Uterus (tissue), 4 donors: ENCODE measurements around the gene BORCS6. TPM values are rescaled to one million over a fixed set of nuclear protein-coding genes. Genes with fewer than 3 reads are reported as not detected.

Source experiments
- microRNA counts, 2 donors: library from miRNA; unstranded; fragments of <30 nt; microRNA quantifications; one replicate each; lab custom pipeline; 2016 to 2017
- microRNA-seq: library from miRNA; unstranded; fragments of <30 nt; microRNA quantifications from one replicate; pipeline ENCODE4, GENCODE V29; 2016; ENCODE audit warnings: borderline microRNAs expressed, borderline replicate concordance
- total RNA-seq, 4 donors: library from RNA; depleted of rRNA in 3 of 4; stranded (reverse); fragments of >200 nt in 3 of 4; gene quantifications; one replicate each; pipeline versions ENCODE4 v1.1.0 to v1.2.4, GENCODE V29; 2014 to 2023
- donor health status: DM: yes; HTN: yes; CAD: no.

BORCS6 gene
- total RNA-seq, 4 donors from 2014 or later = under 0.01 to 9.0 (median 6.1) TPM

MicroRNA genes within 50 kb of the gene (microRNA counts, 767-probe panel; counts per million panel counts)
- 0 counts per million in 2 donors for microRNA hsa-miR-4521 (lab: Ali Mortazavi, UCI)

Small RNAs within 50 kb of the gene (microRNA-seq; reads per million reads assigned to microRNA genes)
- gene MIR4521 (1.5 reads per million), gene MIR6883 (not detected)

Other genes starting within 250 kb of the BORCS6 start
- gene GUCY2D, start 187.6 kb downstream of the BORCS6 start, total RNA-seq = under 1 TPM in 1 of 4 donors, not detected in 3; 0.14 TPM
- gene ALOX15B, start 151.1 kb downstream of the BORCS6 start, total RNA-seq = 1 to 10 TPM in 1 of 4 donors, under 1 TPM in 2, not detected in 1; 0.14 to 1.5 (median 0.24) TPM
- gene ALOX12B, start 102.5 kb downstream of the BORCS6 start, total RNA-seq = not detected
- gene ALOXE3, start 71.7 kb downstream of the BORCS6 start, total RNA-seq = under 1 TPM in 1 of 4 donors, not detected in 3; 0.26 TPM
- gene HES7, start 66.1 kb downstream of the BORCS6 start, total RNA-seq = under 1 TPM in 1 of 4 donors, not detected in 3; 0.61 TPM
- 100 to 1,000 TPM in 3 of 4 donors, 10 to 100 TPM in 1; 20.0 to 396 (median 163) TPM for gene PER1, start 37.8 kb downstream of the BORCS6 start, total RNA-seq
- 100 to 1,000 TPM in 1 of 4 donors, 10 to 100 TPM in 2, 1 to 10 TPM in 1; 6.7 to 150 (median 14.1) TPM for gene VAMP2, start 27.2 kb downstream of the BORCS6 start, total RNA-seq
- 10 to 100 TPM in 3 of 4 donors, under 1 TPM in 1; 0.77 to 42.6 (median 25.1) TPM for gene TMEM107, start 13.8 kb downstream of the BORCS6 start, total RNA-seq
- 10 to 100 TPM in 1 of 4 donors, not detected in 3; 12.8 TPM for gene AURKB, start 20.4 kb upstream of the BORCS6 start, total RNA-seq
- 10 to 100 TPM in 3 of 4 donors, 1 to 10 TPM in 1; 8.2 to 83.0 (median 20.0) TPM for gene CTC1, start 57.9 kb upstream of the BORCS6 start, total RNA-seq
- 10 to 100 TPM; 13.6 to 54.0 (median 40.0) TPM for gene PFAS, start 59.1 kb upstream of the BORCS6 start, total RNA-seq
- gene RANGRF, start 98.5 kb upstream of the BORCS6 start, total RNA-seq = 10 to 100 TPM in 2 of 4 donors, 1 to 10 TPM in 2; 5.1 to 39.6 (median 16.4) TPM
- 1 to 10 TPM in 2 of 4 donors, under 1 TPM in 2; 0.29 to 3.4 (median 0.95) TPM for gene SLC25A35, start 105.2 kb upstream of the BORCS6 start, total RNA-seq
- 10 to 100 TPM in 1 of 4 donors, 1 to 10 TPM in 3; 1.0 to 35.5 (median 4.8) TPM for gene ARHGEF15, start 120.1 kb upstream of the BORCS6 start, total RNA-seq
- not detected for gene ODF4, start 149.7 kb upstream of the BORCS6 start, total RNA-seq
- over 10,000 TPM in 1 of 4 donors, 1,000 to 10,000 TPM in 3; 2,192 to 15,169 (median 5,752) TPM for gene RPL26, start 193.0 kb upstream of the BORCS6 start, total RNA-seq
- not detected for gene RNF222, start 207.6 kb upstream of the BORCS6 start, total RNA-seq
- gene NDEL1, start 245.7 kb upstream of the BORCS6 start, total RNA-seq = 100 to 1,000 TPM in 1 of 4 donors, 10 to 100 TPM in 3; 19.5 to 114 (median 63.8) TPM